KOPT-K1 (cell line): Measurements from ENCODE around the gene CPT1A.
A peak's percentile ranks its signal among the peaks of the same experiment; 100 is the strongest.

Source experiments
- H3K27ac ChIP-seq: fragments of 200-600 bp; sonication (generic); 2 replicates; pipeline ENCODE4 v1.5.1; 2016; ENCODE audit warnings: antibody characterized with exemption, mild to moderate bottlenecking, low read depth, low read length; ENCODE audit not compliant: poor library complexity, severe bottlenecking
- H3K36me3 ChIP-seq: fragments of 200-600 bp; sonication (generic); 2 replicates; pipeline ENCODE4 v1.5.1; 2017; ENCODE audit warnings: antibody characterized with exemption, mild to moderate bottlenecking, low read length, moderate library complexity; ENCODE audit not compliant: insufficient read depth
- H3K9me3 ChIP-seq: fragments of 200-600 bp; sonication (generic); 2 replicates; pipeline ENCODE4 v1.5.1; 2017; ENCODE audit warnings: antibody characterized with exemption, low read length, mild to moderate bottlenecking; ENCODE audit not compliant: insufficient read depth, poor library complexity, severe bottlenecking

CPT1A gene

GRCh38 chr11:68842427-68843051, 823 bp upstream of the CPT1A start:
- peak overlapping the region; percentile 88 for H3K27ac ChIP-seq
- H3K36me3 ChIP-seq, result no peaks in the 10 kb centered on the region
- H3K9me3 ChIP-seq, result no peaks in the 10 kb centered on the region

- Histone ChIP-seq H3K9me3 (no peaks in the 10 kb centered on the region), H3K36me3 (peaks cover 3% of the 10 kb centered on the region; the same call in 1 of the 2 replicates), H3K27ac (peak overlapping the region; percentile 88)
Measured at GRCh38 chr11:68840661-68841653, 759 bp downstream of the CPT1A start.

- Histone ChIP-seq H3K9me3 (no peaks in the 10 kb centered on the region), H3K27ac (peak overlapping the region; percentile 88), H3K36me3 (peaks cover 3% of the 10 kb centered on the region; the same call in 1 of the 2 replicates)
Measured at GRCh38 chr11:68839911-68840641, 1.6 kb downstream of the CPT1A start.

- no peaks in the 10 kb centered on the region for H3K9me3 ChIP-seq
- H3K36me3 ChIP-seq, result peaks cover 3% of the 10 kb centered on the region; the same call in 1 of the 2 replicates
- peak overlapping the region; percentile 88 for H3K27ac ChIP-seq
Measured at GRCh38 chr11:68839054-68839865, 2.5 kb downstream of the CPT1A start.

GRCh38 chr11:68838572-68838964, 3.1 kb downstream of the CPT1A start:
- Histone ChIP-seq H3K27ac (peak overlapping the region; percentile 88), H3K36me3 (peaks cover 3% of the 10 kb centered on the region; the same call in 1 of the 2 replicates), H3K9me3 (no peaks in the 10 kb centered on the region)

- Histone ChIP-seq H3K9me3 (no peaks in the 10 kb centered on the region), H3K36me3 (peaks cover 3% of the 10 kb centered on the region; the same call in 1 of the 2 replicates), H3K27ac (peak overlapping the region; percentile 88)
Measured at GRCh38 chr11:68837583-68838571, 3.8 kb downstream of the CPT1A start.

- Histone ChIP-seq H3K36me3 (peaks cover 7% of the 10 kb centered on the region), H3K9me3 (no peaks in the 10 kb centered on the region), H3K27ac (no peak overlapping the region)
Measured at GRCh38 chr11:68835749-68836148, 6.0 kb downstream of the CPT1A start.

GRCh38 chr11:68835328-68835727, 6.4 kb downstream of the CPT1A start:
- Histone ChIP-seq H3K9me3 (no peaks in the 10 kb centered on the region), H3K27ac (no peak overlapping the region), H3K36me3 (peaks cover 12% of the 10 kb centered on the region)

- Histone ChIP-seq H3K27ac (no peak overlapping the region), H3K9me3 (no peaks in the 10 kb centered on the region), H3K36me3 (peaks cover 13% of the 10 kb centered on the region)
Measured at GRCh38 chr11:68832476-68833181, 9.1 kb downstream of the CPT1A start.

GRCh38 chr11:68831124-68831523, 10.6 kb downstream of the CPT1A start:
- Histone ChIP-seq H3K36me3 (peaks cover 10% of the 10 kb centered on the region; the same call in 1 of the 2 replicates), H3K9me3 (no peaks in the 10 kb centered on the region), H3K27ac (no peak overlapping the region)

- Histone ChIP-seq H3K9me3 (no peaks in the 10 kb centered on the region), H3K27ac (no peak overlapping the region), H3K36me3 (peaks cover 10% of the 10 kb centered on the region; the same call in 1 of the 2 replicates)
Measured at GRCh38 chr11:68829581-68829980, 12.1 kb downstream of the CPT1A start.

GRCh38 chr11:68828957-68829356, 12.8 kb downstream of the CPT1A start:
- Histone ChIP-seq H3K36me3 (peaks cover 10% of the 10 kb centered on the region; the same call in 1 of the 2 replicates), H3K9me3 (no peaks in the 10 kb centered on the region), H3K27ac (peak overlapping the region; percentile 55)
